ENCODE data around the gene TFDP2. TPM values are rescaled to one million over a fixed set of nuclear protein-coding genes. Genes with fewer than 3 reads are reported as not detected.
A peak's percentile ranks its signal among the peaks of the same experiment; 100 is the strongest.

The TFDP2 gene
- total RNA-seq, 1 experiment from 2014 or later, result 48.2 TPM

- Mint-ChIP-seq H3K27ac (no peak overlapping the region), H3K36me3 (peaks cover 7% of the 10 kb centered on the region), H3K27me3 (ENCODE audit: low read depth) (no peaks in the 10 kb centered on the region), H3K9me3 (no peaks in the 10 kb centered on the region), H3K4me3 (peak overlapping the region; percentile 59), H3K4me1 (peaks cover 28% of the 10 kb centered on the region)
- DNase-seq (ENCODE audit: low spot score), result no peak
- ChIA-PET CTCF (interaction anchor here (0.6 kb wide), 1 partner anchor 253 kb away, joined by 3 read pairs; no protein-coding TSS in a partner anchor), POLR2A (interaction anchor here (0.9 kb wide), 1 partner anchor 9 kb away, joined by 3 read pairs; no protein-coding TSS in a partner anchor)
- no peak for TF ChIP-seq GTF2I (CRISPR knock-in tag; conservative IDR thresholded peaks at IDR 0.05)
- no peak for TF ChIP-seq CREM (CRISPR knock-in tag; IDR thresholded peaks at IDR 0.05)
- no peak for TF ChIP-seq NR1H2 (CRISPR knock-in tag; IDR thresholded peaks at IDR 0.05)
- TF ChIP-seq CBFB (CRISPR knock-in tag; IDR thresholded peaks at IDR 0.05; ENCODE audit: low read depth), result no peak
- TF ChIP-seq, protein P1, sequence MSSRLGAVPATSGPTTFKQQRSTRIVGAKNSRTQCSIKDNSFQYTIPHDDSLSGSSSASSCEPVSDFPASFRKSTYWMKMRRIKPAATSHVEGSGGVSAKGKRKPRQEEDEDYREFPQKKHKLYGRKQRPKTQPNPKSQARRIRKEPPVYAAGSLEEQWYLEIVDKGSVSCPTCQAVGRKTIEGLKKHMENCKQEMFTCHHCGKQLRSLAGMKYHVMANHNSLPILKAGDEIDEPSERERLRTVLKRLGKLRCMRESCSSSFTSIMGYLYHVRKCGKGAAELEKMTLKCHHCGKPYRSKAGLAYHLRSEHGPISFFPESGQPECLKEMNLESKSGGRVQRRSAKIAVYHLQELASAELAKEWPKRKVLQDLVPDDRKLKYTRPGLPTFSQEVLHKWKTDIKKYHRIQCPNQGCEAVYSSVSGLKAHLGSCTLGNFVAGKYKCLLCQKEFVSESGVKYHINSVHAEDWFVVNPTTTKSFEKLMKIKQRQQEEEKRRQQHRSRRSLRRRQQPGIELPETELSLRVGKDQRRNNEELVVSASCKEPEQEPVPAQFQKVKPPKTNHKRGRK (CRISPR knock-in tag; IDR thresholded peaks at IDR 0.05; ENCODE audit: borderline replicate concordance), result no peak
- TF ChIP-seq, protein P2, sequence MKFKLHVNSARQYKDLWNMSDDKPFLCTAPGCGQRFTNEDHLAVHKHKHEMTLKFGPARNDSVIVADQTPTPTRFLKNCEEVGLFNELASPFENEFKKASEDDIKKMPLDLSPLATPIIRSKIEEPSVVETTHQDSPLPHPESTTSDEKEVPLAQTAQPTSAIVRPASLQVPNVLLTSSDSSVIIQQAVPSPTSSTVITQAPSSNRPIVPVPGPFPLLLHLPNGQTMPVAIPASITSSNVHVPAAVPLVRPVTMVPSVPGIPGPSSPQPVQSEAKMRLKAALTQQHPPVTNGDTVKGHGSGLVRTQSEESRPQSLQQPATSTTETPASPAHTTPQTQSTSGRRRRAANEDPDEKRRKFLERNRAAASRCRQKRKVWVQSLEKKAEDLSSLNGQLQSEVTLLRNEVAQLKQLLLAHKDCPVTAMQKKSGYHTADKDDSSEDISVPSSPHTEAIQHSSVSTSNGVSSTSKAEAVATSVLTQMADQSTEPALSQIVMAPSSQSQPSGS (CRISPR knock-in tag; IDR thresholded peaks at IDR 0.05; ENCODE audit: borderline replicate concordance, low read depth), result no peak
- ATAC-seq, result no peak
Observed at GRCh38 chr3:142026333-142026732, 123.0 kb downstream of the TFDP2 start.

GRCh38 chr3:142022381-142022780 is 127.0 kb downstream of the TFDP2 start:
- POLR2A ChIA-PET, result no interaction called here
- CTCF ChIA-PET, result interaction anchor here (0.8 kb wide), 1 partner anchor 104 kb away, joined by 5 read pairs; no protein-coding TSS in a partner anchor
- no peak for TF ChIP-seq ZNF121 (CRISPR knock-in tag; IDR thresholded peaks at IDR 0.05)
- TF ChIP-seq EMX1 (CRISPR knock-in tag; IDR thresholded peaks at IDR 0.05), result no peak
- H3K4me1 Mint-ChIP-seq, result peaks cover 15% of the 10 kb centered on the region
- H3K27me3 Mint-ChIP-seq (ENCODE audit: low read depth), result no peaks in the 10 kb centered on the region
- DNase-seq (ENCODE audit: low spot score) (no peak), ATAC-seq (no peak)
- peaks cover 7% of the 10 kb centered on the region for H3K36me3 Mint-ChIP-seq
- no peaks in the 10 kb centered on the region for H3K9me3 Mint-ChIP-seq
- H3K27ac Mint-ChIP-seq, result peak overlapping the region; percentile 32
- no peak overlapping the region for H3K4me3 Mint-ChIP-seq

- Mint-ChIP-seq H3K36me3 (peaks cover 7% of the 10 kb centered on the region), H3K4me1 (peaks cover 10% of the 10 kb centered on the region), H3K27me3 (ENCODE audit: low read depth) (no peaks in the 10 kb centered on the region), H3K4me3 (no peak overlapping the region), H3K27ac (peak overlapping the region; percentile 10; the same call in 1 of the 2 replicates), H3K9me3 (no peaks in the 10 kb centered on the region)
- ChIA-PET POLR2A (interaction anchor here (0.7 kb wide), 1 partner anchor 76 kb away, joined by 3 read pairs; no protein-coding TSS in a partner anchor), CTCF (no interaction called here)
- ATAC-seq (no peak), DNase-seq (ENCODE audit: low spot score) (no peak)
- no peak for TF ChIP-seq NFYB (CRISPR knock-in tag; conservative IDR thresholded peaks at IDR 0.05; ENCODE audit: low read depth)
- TF ChIP-seq, protein P3, sequence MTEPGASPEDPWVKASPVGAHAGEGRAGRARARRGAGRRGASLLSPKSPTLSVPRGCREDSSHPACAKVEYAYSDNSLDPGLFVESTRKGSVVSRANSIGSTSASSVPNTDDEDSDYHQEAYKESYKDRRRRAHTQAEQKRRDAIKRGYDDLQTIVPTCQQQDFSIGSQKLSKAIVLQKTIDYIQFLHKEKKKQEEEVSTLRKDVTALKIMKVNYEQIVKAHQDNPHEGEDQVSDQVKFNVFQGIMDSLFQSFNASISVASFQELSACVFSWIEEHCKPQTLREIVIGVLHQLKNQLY (CRISPR knock-in tag; IDR thresholded peaks at IDR 0.05), result no peak
- TF ChIP-seq, protein P4, sequence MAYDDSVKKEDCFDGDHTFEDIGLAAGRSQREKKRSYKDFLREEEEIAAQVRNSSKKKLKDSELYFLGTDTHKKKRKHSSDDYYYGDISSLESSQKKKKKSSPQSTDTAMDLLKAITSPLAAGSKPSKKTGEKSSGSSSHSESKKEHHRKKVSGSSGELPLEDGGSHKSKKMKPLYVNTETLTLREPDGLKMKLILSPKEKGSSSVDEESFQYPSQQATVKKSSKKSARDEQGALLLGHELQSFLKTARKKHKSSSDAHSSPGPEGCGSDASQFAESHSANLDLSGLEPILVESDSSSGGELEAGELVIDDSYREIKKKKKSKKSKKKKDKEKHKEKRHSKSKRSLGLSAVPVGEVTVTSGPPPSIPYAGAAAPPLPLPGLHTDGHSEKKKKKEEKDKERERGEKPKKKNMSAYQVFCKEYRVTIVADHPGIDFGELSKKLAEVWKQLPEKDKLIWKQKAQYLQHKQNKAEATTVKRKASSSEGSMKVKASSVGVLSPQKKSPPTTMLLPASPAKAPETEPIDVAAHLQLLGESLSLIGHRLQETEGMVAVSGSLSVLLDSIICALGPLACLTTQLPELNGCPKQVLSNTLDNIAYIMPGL (CRISPR knock-in tag; IDR thresholded peaks at IDR 0.05), result no peak
- TF ChIP-seq HMGA2 (CRISPR knock-in tag; IDR thresholded peaks at IDR 0.05), result no peak
- TF ChIP-seq MXD4 (CRISPR knock-in tag; IDR thresholded peaks at IDR 0.05; ENCODE audit: borderline replicate concordance), result no peak
- TF ChIP-seq, protein P5, sequence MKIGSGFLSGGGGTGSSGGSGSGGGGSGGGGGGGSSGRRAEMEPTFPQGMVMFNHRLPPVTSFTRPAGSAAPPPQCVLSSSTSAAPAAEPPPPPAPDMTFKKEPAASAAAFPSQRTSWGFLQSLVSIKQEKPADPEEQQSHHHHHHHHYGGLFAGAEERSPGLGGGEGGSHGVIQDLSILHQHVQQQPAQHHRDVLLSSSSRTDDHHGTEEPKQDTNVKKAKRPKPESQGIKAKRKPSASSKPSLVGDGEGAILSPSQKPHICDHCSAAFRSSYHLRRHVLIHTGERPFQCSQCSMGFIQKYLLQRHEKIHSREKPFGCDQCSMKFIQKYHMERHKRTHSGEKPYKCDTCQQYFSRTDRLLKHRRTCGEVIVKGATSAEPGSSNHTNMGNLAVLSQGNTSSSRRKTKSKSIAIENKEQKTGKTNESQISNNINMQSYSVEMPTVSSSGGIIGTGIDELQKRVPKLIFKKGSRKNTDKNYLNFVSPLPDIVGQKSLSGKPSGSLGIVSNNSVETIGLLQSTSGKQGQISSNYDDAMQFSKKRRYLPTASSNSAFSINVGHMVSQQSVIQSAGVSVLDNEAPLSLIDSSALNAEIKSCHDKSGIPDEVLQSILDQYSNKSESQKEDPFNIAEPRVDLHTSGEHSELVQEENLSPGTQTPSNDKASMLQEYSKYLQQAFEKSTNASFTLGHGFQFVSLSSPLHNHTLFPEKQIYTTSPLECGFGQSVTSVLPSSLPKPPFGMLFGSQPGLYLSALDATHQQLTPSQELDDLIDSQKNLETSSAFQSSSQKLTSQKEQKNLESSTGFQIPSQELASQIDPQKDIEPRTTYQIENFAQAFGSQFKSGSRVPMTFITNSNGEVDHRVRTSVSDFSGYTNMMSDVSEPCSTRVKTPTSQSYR (CRISPR knock-in tag; IDR thresholded peaks at IDR 0.05), result no peak
Observed at GRCh38 chr3:142021127-142021526, 128.2 kb downstream of the TFDP2 start.

All from WTC11 (cell line).